Fibroblast of peridontal ligament (primary cell): ENCODE measurements around the gene THOC6.

Source experiments
- DNase-seq: peaks from one replicate; pipeline ENCODE4 v3.0.0-alpha.2; 2010; ENCODE audit errors: extremely low read depth

Gene THOC6

DNA sequence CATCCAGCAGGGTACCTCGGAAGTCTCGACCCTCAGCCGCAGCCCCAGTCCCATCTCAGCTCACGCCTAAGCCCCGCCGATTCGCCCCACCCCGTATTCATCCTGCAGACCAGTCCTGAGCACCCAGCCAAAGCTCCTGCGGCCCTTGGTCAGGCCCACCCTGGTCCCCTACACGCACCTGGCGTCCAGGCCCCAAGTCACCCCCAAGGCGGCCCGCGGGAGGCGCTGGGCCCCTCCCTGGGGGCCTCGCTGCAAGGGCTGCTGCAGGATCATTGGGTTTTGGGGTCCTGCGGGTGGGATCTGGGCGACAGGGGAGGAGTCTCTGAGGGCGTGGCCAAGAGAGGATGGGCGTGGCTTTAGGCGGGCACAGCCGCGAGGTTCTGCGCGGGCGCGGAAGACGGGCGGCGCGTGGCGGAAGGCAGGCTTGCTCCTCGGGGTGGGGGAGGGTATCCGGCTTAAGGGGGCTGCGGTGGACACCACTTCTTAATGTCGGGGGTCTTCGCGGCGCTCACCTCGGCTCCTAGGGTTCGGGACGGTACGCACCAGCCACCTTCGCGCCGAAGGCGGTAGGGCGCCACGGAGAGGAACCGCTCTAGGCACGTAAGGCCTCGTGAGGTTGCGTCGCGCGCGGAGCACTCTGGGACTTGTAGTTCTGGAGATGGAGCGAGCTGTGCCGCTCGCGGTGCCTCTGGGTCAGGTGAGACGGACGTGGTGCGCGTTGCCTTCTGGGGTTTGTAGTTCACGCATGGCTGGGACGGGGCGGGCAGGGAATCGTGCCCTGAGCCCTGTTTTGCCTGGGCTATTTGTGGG, at the start of gene THOC6, which contains the start of gene HCFC1R1:
Gene THOC6, plus strand, starts transcription at position 367 of the 810 bp plus-strand sequence. Its CDS starts 292 bp downstream, at position 659.
Gene HCFC1R1, minus strand, starts transcription at position 274 of the 810 bp plus-strand sequence. Its CDS starts 1 bp downstream, at position 273.
- DNase-seq = peak; percentile 96

- DNase-seq = no peak
Measured at GRCh38 chr16:2974319-2975056, 49.3 kb upstream of the THOC6 start.

DNA sequence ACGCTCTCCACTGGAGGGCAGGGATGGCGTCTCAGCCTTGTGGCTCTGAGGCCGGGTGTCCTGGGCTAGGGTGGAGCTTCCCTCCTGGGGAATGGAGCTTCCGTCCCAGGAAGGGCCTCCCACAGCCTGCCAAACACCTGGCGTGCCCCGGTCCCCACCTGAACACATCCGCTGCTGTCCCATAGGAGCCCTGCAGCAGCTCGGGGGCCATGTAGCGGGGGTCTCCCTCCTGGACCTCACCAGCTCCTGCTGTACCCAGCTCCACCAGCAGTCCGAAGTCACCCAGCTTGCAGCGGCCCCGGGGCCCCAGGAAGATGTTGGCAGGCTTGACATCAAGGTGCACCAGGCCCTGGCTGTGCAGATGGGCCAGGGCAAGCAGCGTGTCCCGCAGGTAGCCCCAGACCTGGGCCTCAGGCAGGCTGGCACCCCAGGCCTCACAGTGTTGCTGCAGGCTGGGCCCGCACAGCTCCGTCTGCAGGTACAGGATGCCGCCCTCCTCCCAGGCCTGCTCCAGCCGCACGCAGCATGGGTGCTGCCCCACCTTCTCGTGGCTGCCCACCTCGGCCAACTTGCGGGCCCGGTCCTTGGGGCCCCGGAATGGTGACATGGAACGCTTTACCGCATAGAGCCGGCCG, 48.6 kb upstream of the THOC6 start:
- DNase-seq = no peak

- DNase-seq = no peak
Measured at GRCh38 chr16:2976201-2976600, 47.6 kb upstream of the THOC6 start.

- no peak for DNase-seq
Measured at GRCh38 chr16:2976673-2977072, 47.2 kb upstream of the THOC6 start.

GRCh38 chr16:2977440-2977839, 46.4 kb upstream of the THOC6 start:
- no peak for DNase-seq

GRCh38 chr16:2979669-2980226, 44.1 kb upstream of the THOC6 start:
- DNase-seq = no peak

- peak; percentile 75 for DNase-seq
Measured at GRCh38 chr16:2980227-2981176, 43.3 kb upstream of the THOC6 start, which contains the start of gene PKMYT1. TSS of gene PKMYT1 (minus strand) at chr16:2980446. CDS start at chr16:2979657, 789 bp downstream.

GRCh38 chr16:2981177-2981898, 42.5 kb upstream of the THOC6 start:
- no peak for DNase-seq

DNA sequence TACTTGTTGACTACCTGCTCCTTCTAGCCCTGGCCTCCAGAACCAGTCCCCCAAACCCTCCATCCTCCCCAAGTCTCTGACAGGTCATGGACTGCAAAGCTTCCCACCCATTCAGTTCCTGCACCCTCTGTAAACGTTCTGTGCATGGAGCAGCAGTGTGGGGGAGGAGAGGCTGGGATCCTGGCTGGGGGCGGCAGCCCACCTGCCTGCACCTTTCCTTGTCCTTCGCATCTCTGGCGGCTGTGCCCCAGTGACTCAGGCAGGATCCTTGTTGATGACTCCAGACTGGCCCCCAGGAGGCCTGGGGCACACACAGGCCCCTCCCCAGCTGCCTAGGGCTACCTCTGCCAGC, 42.0 kb upstream of the THOC6 start:
- DNase-seq = no peak

GRCh38 chr16:2982402-2982801, 41.4 kb upstream of the THOC6 start:
- no peak for DNase-seq

GRCh38 chr16:2983706-2984136, 40.1 kb upstream of the THOC6 start:
- DNase-seq = peak; percentile 63

GRCh38 chr16:2985462-2985861, 38.4 kb upstream of the THOC6 start:
- no peak for DNase-seq

- no peak for DNase-seq
Measured at GRCh38 chr16:2985893-2986355, 37.9 kb upstream of the THOC6 start.

DNA sequence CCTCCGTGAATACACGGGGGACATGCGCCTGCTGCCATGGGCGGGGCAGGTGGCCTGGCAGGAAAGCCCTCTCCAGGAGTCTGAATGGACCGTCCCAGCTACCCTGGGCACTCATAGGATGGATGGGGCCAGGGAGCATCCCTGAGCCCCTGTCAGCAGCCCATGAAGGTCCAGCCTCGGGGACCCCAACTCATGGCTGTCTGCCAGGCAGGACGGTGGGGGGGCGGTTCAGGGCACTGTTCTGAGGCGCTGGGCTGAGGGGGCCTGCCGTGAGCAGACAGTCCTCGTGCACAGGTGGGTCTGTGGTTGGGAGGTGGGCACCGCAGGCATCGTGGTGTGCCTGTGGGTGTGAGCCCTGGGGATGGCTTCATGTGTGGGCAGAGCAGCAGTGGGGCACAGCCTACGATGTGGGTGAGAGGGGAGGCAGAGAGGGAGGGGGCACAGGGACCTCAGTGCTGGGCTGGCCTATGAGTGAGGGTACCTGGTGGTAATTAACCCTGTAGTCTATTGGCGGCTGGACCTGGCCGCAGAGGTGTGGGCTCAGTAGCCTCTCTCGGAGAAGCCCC, 37.1 kb upstream of the THOC6 start:
- DNase-seq = no peak

DNA sequence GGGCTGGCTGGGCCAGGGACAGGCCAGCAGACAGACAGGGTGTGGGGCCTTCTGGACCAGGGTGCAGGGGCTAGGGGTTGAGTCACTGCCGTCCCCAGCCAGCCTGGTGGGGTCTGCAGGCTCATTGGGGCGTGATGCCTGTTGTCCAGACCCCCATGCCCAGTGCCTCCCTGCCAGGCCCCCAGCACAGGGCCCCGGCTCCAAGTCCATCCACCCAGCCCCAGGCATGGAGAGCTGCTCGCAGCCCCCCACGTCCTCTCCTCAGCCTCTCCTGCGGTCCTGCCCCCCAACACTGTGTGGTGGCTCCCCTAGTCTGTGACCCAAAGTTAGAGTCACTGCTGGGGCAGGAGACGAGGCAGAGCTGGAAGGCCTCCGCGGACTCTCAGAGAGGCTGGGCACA, 36.5 kb upstream of the THOC6 start:
- DNase-seq = no peak

DNA sequence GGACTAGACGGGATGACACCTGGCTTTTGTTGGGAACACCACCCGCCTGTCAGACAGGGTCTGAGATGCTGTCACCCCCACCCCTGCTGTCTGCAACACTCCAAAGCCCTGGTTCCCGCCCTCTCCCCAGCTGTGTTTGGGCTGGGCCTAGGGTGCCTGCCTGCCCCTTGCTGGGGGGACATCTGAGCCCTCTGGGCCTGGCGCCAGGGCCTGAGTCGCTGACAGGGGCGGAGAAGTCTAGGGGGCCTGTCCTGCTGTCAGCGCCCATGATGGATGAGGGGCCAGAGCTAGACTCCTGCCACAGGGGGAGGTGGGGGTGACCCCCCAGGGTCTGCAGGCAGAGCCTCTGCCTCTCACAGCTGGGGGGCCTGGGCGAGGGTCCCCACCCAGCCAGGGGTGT, 36.0 kb upstream of the THOC6 start:
- DNase-seq = no peak

DNA sequence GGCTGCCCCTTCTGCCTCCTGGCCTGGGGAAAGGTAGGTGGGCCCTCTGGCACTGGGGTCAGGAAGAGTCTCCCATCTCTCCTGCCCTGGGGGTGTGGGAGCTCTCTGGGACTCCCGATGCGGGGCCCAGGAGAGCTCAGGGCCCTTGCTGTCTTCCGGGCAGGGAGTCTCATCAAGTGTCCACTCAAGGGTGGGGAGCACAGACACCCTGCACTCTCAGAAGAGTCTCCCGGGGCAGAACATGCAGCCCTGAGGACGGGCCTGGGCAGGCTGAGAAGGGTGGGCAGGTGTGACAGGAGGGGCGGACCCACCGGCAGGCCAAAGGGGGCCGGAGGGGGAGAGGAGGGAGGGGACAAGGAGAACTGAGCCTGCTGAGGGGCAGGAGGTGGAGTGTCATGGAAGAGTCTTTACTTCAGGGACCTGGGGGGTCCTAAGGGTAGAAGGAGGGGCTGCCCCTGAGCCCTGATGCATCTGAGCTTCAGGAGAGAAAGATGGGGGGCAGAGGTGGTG, 35.2 kb upstream of the THOC6 start:
- DNase-seq = no peak

DNA sequence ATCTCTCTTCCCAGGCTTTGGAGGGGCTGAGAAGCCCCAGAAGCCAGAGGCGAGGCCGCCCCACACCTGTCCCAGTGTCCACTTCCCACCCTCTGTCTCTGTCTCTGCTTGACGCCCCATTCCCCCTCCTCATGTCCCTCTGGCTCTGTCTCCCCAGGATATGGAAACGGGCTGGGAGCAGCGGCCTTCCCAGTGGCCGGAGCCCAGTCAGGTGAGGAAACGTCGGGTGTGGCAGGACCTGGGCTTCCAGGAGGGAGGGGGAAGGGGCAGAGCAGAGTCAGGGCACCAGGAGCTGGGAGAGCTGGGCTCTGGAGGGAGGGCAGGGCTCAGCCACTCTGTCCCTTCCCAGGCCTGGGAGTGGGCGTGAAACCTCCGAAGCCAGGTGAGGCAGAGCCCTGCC, 32.9 kb upstream of the THOC6 start:
- DNase-seq = no peak
